Loucy (cell line): ENCODE data around the gene BEST1.

Experiments
- H2AFZ ChIP-seq: fragments of 200-600 bp; sonication (generic); 2 replicates; pipeline ENCODE4 v1.6.0; 2016; ENCODE audit warnings: antibody characterized with exemption, mild to moderate bottlenecking, low read length, moderate library complexity
- H3F3A ChIP-seq: fragments of 200-600 bp; 2 replicates; pipeline ENCODE4 v1.6.0; 2016; ENCODE audit warnings: antibody characterized with exemption, low read depth, mild to moderate bottlenecking
- H3K27me3 ChIP-seq: fragments of 200-600 bp; sonication (generic); 2 replicates; pipeline ENCODE4 v1.6.1; 2014; ENCODE audit warnings: low read length, mild to moderate bottlenecking; ENCODE audit not compliant: insufficient read depth, poor library complexity, severe bottlenecking
- H3K36me3 ChIP-seq: fragments of 200-600 bp; sonication (generic); 2 replicates; pipeline ENCODE4 v1.6.1; 2016; ENCODE audit warnings: low read length; ENCODE audit not compliant: insufficient read depth
- H3K4me1 ChIP-seq: fragments of 200-600 bp; sonication (generic); 2 replicates; pipeline ENCODE4 v1.5.1; 2014; ENCODE audit warnings: low read length, mild to moderate bottlenecking; ENCODE audit not compliant: insufficient read depth, poor library complexity, severe bottlenecking
- H3K4me2 ChIP-seq: fragments of 200-600 bp; sonication (generic); 2 replicates; pipeline ENCODE4 v1.6.0; 2014; ENCODE audit warnings: antibody characterized with exemption, low read length, low read depth, mild to moderate bottlenecking; ENCODE audit not compliant: poor library complexity, severe bottlenecking
- H3K4me3 ChIP-seq: fragments of 200-600 bp; sonication (generic); 2 replicates; pipeline ENCODE4 v1.5.1; 2014; ENCODE audit warnings: low read length, mild to moderate bottlenecking, mixed read lengths; ENCODE audit not compliant: poor library complexity, severe bottlenecking
- H3K79me2 ChIP-seq: fragments of 200-600 bp; sonication (generic); 2 replicates; pipeline ENCODE4 v1.6.1; 2014; ENCODE audit warnings: low read length; ENCODE audit not compliant: insufficient read depth
- H3K9ac ChIP-seq: fragments of 200-600 bp; sonication (generic); 2 replicates; pipeline ENCODE4 v1.6.0; 2014; ENCODE audit warnings: mild to moderate bottlenecking, low read depth, low read length, moderate library complexity; ENCODE audit not compliant: poor library complexity, severe bottlenecking
- H3K9me2 ChIP-seq: fragments of 200-600 bp; sonication (generic); replicated peaks from 2 replicates; pipeline ENCODE4 v1.6.1; 2016; ENCODE audit warnings: low read depth, low read length, mixed read lengths
- H3K9me3 ChIP-seq: fragments of 200-600 bp; sonication (generic); 2 replicates; pipeline ENCODE4 v1.6.1; 2014; ENCODE audit warnings: mild to moderate bottlenecking, antibody characterized with exemption, low read length, low read depth; ENCODE audit not compliant: insufficient read depth
- H4K20me1 ChIP-seq: fragments of 200-600 bp; sonication (generic); 2 replicates; pipeline ENCODE4 v1.6.0; 2014; ENCODE audit warnings: antibody characterized with exemption, low read length, mild to moderate bottlenecking; ENCODE audit not compliant: insufficient read depth, poor library complexity, severe bottlenecking
- EZH2phosphoT487 ChIP-seq: fragments of 200-600 bp; IDR thresholded peaks from 2 replicates; pipeline ENCODE4 v1.6.1; 2018; ENCODE audit warnings: antibody characterized with exemption, mild to moderate bottlenecking, moderate library complexity, borderline replicate concordance
- TF ChIP-seq, protein P1 (sequence below): fragments of 200-600 bp; sonication (generic); conservative IDR thresholded peaks from 2 replicates; pipeline ENCODE4 v1.5.1; 2014; ENCODE audit warnings: mild to moderate bottlenecking, antibody characterized with exemption, low read length

BEST1 gene

GRCh38 chr11:61994981-61995380 lies 44.8 kb downstream of the BEST1 start:
- Histone ChIP-seq H3K9me3 (no peaks in the 10 kb centered on the region; the same call in 1 of the 2 replicates), H3K79me2 (no peaks in the 10 kb centered on the region), H3K4me2 (no peak overlapping the region), H3K36me3 (no peaks in the 10 kb centered on the region), H3K27me3 (no peaks in the 10 kb centered on the region), H3K4me1 (no peaks in the 10 kb centered on the region), H3K9ac (no peak overlapping the region), H2AFZ (no peak overlapping the region), H3K4me3 (no peak overlapping the region), H3F3A (no peaks in the 10 kb centered on the region), H4K20me1 (no peaks in the 10 kb centered on the region), H3K9me2 (no peaks in the 10 kb centered on the region)
- TF ChIP-seq, protein P1, sequence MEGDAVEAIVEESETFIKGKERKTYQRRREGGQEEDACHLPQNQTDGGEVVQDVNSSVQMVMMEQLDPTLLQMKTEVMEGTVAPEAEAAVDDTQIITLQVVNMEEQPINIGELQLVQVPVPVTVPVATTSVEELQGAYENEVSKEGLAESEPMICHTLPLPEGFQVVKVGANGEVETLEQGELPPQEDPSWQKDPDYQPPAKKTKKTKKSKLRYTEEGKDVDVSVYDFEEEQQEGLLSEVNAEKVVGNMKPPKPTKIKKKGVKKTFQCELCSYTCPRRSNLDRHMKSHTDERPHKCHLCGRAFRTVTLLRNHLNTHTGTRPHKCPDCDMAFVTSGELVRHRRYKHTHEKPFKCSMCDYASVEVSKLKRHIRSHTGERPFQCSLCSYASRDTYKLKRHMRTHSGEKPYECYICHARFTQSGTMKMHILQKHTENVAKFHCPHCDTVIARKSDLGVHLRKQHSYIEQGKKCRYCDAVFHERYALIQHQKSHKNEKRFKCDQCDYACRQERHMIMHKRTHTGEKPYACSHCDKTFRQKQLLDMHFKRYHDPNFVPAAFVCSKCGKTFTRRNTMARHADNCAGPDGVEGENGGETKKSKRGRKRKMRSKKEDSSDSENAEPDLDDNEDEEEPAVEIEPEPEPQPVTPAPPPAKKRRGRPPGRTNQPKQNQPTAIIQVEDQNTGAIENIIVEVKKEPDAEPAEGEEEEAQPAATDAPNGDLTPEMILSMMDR, result no peak
- no peak for TF ChIP-seq EZH2phosphoT487

- Histone ChIP-seq H3K4me1 (no peaks in the 10 kb centered on the region), H3F3A (no peaks in the 10 kb centered on the region), H3K9ac (no peak overlapping the region), H3K27me3 (no peaks in the 10 kb centered on the region), H3K9me2 (no peaks in the 10 kb centered on the region), H3K4me2 (no peak overlapping the region), H3K79me2 (no peaks in the 10 kb centered on the region), H3K36me3 (no peaks in the 10 kb centered on the region), H4K20me1 (no peaks in the 10 kb centered on the region), H3K9me3 (no peaks in the 10 kb centered on the region; the same call in 1 of the 2 replicates), H3K4me3 (no peak overlapping the region), H2AFZ (no peak overlapping the region)
- TF ChIP-seq, protein P1, result no peak
- TF ChIP-seq EZH2phosphoT487, result no peak
Measured at GRCh38 chr11:61996933-61997332, 46.8 kb downstream of the BEST1 start.

DNA sequence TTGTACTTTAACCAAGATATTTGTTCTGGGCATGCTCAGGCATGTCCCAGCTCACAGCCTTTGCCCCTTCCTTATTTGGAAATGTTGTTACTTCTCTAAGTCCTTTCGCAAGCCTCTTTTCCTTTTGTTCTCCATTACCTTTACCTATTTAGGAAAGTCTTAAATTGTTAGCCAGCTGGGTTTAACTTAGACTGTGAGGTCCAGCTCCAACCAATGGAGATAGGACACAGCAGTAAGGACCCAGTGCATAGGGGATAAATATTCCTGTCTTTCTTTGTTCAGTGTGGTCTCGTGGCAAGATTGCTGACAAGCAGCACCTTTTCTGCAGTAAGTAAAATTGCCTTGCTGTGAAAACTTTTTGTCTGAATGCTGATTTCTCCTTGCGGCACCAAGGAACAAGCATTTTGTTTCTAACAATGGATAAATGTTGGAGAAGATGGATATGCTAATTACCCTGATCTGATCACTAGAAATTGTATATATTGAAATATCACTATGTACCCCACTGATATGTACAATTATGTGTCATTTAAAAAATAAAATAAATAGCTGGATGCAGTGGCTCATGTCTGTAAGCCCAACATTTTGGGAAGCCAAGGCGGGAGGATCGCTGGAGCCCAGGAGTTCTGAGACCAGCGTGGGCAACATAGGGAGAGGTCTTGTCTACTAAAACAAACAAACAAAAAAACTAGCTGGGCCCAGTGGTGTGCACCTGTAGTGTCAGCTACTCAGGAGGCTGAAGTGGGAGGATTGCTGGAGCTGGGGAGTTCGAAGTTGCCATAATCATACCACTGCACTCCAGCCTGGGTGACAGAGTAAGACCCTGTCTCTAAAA lies 49.2 kb downstream of the BEST1 start:
- Histone ChIP-seq H4K20me1 (no peaks in the 10 kb centered on the region), H3K4me1 (no peaks in the 10 kb centered on the region), H3K4me3 (no peak overlapping the region), H3F3A (no peaks in the 10 kb centered on the region), H3K27me3 (no peaks in the 10 kb centered on the region), H3K4me2 (no peak overlapping the region), H3K9ac (no peak overlapping the region), H3K9me2 (no peaks in the 10 kb centered on the region), H3K36me3 (no peaks in the 10 kb centered on the region), H3K79me2 (no peaks in the 10 kb centered on the region), H3K9me3 (no peaks in the 10 kb centered on the region; the same call in 1 of the 2 replicates), H2AFZ (no peak overlapping the region)
- TF ChIP-seq EZH2phosphoT487, result no peak
- TF ChIP-seq, protein P1, result no peak
